Sigmoid colon (tissue), 3 donors: Measurements from ENCODE around the gene ODAD3.
"Not testable (repeated sequence)": the region's sequence is repeated elsewhere in the genome, so short reads cannot be mapped to it uniquely, and the experiment has no call there.

Experiments used
- POLR2A ChIP-seq, 2 donors: fragments of 450-650 bp; IDR thresholded peaks; one replicate each; pipeline ENCODE4 v1.6.1; 2016; ENCODE audit warnings: antibody characterized with exemption in 2 of 2, mild to moderate bottlenecking in 2 of 2, moderate library complexity in 2 of 2
- TF ChIP-seq, protein P1 (sequence below), 4 experiments: fragments of 450-650 bp in 3 of 4; fragments of 200-600 bp in 1 of 4; IDR thresholded peaks; one replicate each; pipeline ENCODE4 v1.5.1; 2016 to 2019; ENCODE audit warnings: antibody characterized with exemption in 4 of 4, mild to moderate bottlenecking in 3 of 4, moderate library complexity in 2 of 4

DNA sequence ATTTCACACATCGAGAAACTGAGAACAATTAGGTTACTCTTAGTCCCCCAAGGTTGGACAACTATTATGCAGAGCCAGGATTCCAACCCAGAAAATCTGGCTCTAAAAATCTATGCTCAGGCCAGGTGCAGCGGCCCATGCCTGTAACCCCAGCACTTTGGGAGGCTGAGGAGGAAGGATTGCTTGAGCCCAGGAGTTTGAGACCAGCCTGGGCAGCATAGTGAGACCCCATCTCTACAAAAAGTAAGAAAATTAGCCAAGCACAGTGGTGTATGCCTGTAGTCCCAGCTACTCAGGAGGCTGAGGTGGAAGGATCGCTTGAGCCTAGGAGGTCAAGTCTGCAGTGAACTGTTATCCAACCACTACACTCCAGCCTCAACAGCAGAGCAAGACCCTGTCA lies 1.4 kb downstream of the ODAD3 start:
- TF ChIP-seq, protein P1, sequence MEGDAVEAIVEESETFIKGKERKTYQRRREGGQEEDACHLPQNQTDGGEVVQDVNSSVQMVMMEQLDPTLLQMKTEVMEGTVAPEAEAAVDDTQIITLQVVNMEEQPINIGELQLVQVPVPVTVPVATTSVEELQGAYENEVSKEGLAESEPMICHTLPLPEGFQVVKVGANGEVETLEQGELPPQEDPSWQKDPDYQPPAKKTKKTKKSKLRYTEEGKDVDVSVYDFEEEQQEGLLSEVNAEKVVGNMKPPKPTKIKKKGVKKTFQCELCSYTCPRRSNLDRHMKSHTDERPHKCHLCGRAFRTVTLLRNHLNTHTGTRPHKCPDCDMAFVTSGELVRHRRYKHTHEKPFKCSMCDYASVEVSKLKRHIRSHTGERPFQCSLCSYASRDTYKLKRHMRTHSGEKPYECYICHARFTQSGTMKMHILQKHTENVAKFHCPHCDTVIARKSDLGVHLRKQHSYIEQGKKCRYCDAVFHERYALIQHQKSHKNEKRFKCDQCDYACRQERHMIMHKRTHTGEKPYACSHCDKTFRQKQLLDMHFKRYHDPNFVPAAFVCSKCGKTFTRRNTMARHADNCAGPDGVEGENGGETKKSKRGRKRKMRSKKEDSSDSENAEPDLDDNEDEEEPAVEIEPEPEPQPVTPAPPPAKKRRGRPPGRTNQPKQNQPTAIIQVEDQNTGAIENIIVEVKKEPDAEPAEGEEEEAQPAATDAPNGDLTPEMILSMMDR (IDR thresholded peaks at IDR 0.05), result not testable (repeated sequence)
- TF ChIP-seq POLR2A (IDR thresholded peaks at IDR 0.05), result not testable (repeated sequence)
